Limb (tissue), 2 donors: ENCODE data around the gene DAB2IP.
A peak's percentile ranks its signal among the peaks of the same experiment; 100 is the strongest.

Experiments
- DNase-seq, 2 donors: peaks; one replicate each; pipeline ENCODE4 v3.0.0-alpha.2; 2016; ENCODE audit errors: extremely low spot score in 2 of 2

DAB2IP gene

DNA sequence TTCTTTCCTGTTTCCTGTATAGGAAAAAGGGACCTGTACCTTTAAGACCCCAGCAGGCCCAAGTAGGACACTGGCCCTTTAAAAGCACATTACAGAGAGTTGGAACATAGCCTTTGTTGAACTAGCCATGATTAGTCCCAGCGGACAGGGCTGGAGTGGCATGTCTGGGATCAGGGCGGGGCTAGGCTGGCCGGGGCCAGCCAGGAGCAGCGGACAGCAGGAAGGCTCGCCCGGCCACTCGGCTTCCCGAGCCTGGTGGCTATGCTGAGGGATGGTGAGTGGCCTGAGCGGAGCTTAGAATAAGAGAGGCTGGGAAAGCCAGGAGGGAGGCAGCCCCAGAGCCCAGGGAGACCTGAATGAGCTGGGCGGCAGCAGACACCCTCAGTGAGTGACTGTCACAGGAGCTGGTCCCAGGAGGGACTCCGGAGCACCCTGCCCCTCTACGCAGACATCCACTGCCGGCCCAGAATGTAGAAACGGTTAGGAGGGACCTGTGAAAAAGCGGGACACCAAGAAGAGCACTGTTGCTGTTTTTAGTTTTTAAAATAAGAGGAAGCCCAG lies 92.1 kb downstream of the DAB2IP start:
- peak; percentile 57 to 67 for DNase-seq

DNA sequence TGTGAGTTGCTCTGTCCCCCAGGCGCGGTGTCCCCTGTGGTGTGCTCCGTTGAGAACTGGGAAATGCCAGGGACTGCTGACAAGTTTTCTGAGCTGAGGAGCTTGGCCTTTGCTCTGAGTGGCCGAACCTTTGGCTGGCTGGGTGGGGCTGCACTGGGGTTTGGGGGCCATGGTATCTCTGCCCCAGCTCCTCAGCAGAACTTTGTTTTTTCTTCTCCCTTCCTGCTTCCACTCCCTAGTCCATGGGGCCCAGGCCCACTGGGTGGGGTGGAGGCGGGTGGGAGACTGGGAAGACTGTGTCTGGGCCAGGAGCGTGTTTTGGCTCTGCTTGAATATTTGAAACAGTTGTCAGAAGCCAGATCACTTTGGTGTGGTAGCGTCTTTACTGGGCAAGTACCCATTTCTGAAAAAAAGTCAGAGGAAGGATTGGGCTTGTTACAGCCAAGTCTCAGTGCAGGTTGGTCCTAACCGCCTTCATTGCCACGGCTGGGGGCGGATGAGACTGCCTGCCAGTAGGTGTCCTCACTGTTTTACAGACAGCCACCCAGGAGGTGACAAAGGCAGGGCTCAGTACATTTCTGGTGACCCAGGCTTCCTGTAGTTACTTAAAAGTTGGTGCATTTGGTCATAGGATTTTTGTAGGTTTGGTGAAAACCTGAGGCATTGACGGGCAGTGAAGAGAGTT lies 92.7 kb downstream of the DAB2IP start:
- no peak for DNase-seq

- DNase-seq: no peak
Measured at GRCh38 chr9:121744687-121745395, 93.4 kb downstream of the DAB2IP start.

DNA sequence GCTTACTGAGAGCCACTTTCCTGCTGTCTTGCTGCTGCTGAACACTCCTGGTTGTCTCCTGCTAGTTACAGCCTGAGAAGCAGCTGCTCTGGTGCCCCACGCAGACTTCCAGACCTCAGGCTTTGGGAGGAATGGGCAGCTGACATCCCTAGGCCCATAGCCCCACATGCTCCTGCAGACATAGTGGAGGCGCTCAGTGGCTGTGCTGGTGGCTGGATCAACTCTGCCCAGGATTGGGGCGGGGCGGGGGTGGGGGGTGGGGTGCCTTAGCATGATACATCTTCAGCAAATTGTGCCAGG lies 93.9 kb downstream of the DAB2IP start:
- DNase-seq: no peak

- DNase-seq: no peak
Measured at GRCh38 chr9:121746411-121746810, 95.0 kb downstream of the DAB2IP start.

GRCh38 chr9:121746866-121747265 lies 95.4 kb downstream of the DAB2IP start:
- no peak for DNase-seq

DNA sequence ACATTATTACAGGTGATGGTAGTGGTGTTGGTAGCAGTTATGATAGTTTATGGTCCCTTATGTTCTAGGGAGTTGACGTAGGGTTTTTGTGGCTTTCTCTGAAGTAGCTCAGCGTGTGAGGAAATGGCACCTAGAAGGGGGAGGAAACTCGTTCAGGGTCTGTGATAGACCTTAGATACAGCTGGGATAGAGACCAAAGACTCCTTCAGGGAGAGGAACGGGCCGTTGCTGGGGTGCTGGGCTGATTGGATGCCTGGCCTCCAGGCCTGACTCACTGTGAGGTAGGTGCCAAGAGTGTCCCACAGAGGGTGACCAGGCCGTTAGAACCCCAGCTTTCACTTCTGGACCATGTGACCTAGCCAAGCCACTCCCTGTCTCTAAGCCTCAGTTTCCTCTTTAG lies 96.6 kb downstream of the DAB2IP start:
- no peak for DNase-seq

GRCh38 chr9:121748727-121749423 lies 97.4 kb downstream of the DAB2IP start:
- no peak for DNase-seq

GRCh38 chr9:121749614-121750013 lies 98.2 kb downstream of the DAB2IP start:
- no peak for DNase-seq

- DNase-seq: no peak
Measured at GRCh38 chr9:121750259-121750714, 98.9 kb downstream of the DAB2IP start.

DNA sequence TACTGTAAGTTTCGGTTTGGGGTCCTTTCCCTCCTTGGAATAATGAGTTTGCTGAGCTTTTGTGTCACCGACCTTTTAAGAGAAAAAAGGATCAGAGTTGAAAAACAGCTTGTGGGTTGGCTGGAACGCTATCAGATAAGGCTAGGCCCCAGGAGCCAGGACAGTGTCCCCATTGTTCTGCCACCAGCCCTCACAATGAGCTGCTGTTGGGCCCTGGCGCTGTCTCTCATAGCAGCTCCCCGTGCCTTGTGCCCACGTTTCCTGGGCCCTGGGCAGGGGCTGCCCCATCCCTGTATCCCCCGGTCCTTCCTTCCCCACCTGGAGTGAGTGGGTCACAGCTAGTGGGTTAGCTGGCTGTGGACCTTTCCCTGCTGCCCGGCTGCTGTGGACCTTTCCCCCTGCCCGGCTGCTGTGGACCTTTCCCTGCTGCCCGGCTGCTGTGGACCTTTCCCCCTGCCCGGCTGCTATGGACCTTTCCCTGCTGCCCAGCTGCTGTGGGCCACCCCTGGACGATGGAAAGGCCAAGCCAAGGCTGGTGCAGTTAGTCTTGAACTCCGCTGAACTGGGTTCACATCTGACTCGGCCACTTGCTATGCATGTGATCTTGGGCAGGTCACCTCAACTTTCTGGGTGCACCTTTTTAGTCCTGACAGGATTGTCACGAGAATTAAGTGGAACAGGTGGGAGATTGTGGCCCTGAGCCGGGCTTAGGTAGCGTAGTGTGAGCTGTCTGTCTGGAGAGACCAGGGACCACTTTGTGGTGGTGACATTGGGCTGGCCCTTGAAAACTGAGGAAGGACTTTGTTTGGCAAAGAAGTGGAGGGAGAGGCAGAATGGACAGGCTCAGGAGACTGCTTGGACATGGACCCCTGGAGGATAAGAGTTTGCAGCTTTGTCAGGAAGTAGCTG lies 99.5 kb downstream of the DAB2IP start:
- DNase-seq: no peak

GRCh38 chr9:121751686-121752445 lies 100.4 kb downstream of the DAB2IP start:
- DNase-seq: no peak

DNA sequence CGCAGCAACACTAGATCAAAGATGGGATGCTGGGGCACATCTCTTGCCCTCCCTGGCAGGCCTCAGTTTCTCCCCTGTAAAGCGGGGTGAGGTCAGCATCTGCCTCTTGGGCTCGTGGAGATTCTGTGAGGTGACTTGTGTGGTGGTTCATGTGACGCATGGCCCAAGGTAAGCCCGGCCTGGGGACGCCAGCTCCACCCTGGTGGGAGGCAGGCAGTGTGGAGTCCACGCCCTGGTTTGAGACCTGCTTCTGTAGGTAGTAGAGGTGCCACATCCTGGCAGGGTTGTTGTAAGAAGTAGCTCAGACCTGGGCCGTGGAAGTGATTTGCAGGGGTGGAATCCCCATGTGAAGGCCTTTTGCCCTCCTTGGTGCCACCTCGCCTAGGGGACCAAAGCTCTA lies 101.5 kb downstream of the DAB2IP start:
- DNase-seq: no peak

GRCh38 chr9:121753802-121754654 lies 102.6 kb downstream of the DAB2IP start:
- no peak for DNase-seq

DNA sequence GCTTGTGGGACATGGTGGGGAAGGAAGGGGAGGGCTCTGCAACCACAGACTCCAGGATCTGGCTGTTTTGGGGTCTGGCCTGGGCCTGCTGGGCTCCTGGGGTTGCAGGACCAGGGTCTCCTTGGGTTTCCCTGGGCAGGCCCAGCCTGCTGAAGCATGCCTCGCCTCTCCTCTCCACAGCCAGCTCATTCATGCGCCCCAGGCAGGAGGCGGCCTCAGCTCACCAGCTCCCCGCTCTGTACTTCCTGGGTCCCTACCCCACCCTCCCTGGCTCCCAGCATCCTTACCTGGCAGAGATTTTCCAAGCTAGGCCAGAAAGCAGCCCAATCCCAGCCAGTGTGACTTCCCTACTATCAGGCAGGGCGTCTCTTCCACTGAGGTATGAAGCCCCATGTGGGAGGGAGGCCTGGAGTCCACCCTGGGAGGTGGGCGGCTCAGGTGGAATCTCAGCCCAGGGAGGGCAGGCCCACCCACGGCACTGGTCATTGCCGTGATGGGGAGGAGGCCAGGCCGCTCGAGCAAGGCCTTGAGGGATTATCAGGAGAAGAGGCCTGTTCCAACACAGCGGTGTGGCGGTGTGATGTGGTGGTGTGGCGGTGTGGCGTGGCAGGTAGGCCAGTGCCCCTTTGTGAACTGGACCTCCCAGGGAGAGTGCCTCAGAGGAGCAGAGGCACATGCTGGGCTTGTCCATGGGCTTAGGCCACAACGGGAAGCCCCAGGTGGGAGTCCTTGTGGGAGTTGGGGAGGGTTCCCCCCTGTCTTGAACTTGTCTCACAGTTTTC lies 103.4 kb downstream of the DAB2IP start:
- no peak for DNase-seq

- no peak for DNase-seq
Measured at GRCh38 chr9:121755581-121755980, 104.1 kb downstream of the DAB2IP start.

DNA sequence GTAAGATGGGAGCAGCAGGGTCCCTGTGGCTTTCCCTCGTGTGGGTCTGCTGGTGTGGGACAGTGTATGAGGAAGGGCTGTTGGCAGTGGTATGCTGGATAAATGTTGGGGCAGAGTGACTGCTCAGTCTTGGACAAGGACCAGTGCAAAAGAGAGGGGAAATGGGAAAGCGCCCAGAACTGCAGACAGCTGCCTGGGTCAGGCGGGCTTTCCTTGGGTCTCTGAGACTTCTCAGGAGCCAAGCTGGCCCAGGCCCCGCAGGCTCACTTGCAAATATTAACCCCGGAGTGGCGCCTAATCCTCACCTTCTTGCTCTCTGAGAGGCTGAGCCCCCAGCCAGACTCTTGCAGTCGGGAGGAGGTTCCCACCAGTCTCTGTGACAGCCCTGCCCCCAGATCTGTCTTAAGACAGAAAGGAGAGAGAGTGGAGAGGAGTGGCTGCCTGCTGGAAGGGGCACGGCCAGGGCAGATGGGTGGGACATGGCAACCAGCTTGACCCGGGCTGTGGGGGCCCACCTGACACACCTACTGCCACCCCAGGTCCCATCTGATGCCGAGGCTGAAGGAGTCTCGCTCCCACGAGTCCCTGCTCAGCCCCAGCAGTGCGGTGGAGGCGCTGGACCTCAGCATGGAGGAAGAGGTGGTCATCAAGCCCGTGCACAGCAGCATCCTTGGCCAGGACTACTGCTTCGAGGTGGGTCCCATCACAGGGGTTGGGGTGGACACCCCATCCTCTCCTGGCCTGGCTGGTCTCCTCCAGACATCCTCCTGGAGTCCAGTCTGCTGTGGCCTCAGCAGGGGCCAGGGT lies 105.2 kb downstream of the DAB2IP start:
- DNase-seq: no peak

GRCh38 chr9:121757281-121757585 lies 105.8 kb downstream of the DAB2IP start:
- DNase-seq: no peak
